ENCODE measurements around the gene CMBL. TPM values are rescaled to one million over a fixed set of nuclear protein-coding genes. Genes with fewer than 3 reads are reported as not detected.

CMBL gene
- polyA plus RNA-seq, 1 experiment, result 23.8 TPM

- H3K27me3 ChIP-seq (ENCODE audit: control insufficient read depth, insufficient read depth, low read length), result no peaks in the 10 kb centered on the region
- no peaks in the 10 kb centered on the region for H3K36me3 ChIP-seq (ENCODE audit: control insufficient read depth, insufficient read depth, low read length)
- DNase-seq (ENCODE audit: low read depth), result no peak
- peak overlapping the region; percentile 71 for H3K4me3 ChIP-seq (ENCODE audit: low read depth, low read length)
- ChIA-PET POLR2A (no interaction called here), CTCF (no interaction called here)
- TF ChIP-seq CTCF (IDR thresholded peaks at IDR 0.05; ENCODE audit: insufficient read depth, low read depth, low read length), result no peak
These were observed 1.6 kb downstream of the CMBL start for GRCh38 chr5:10306114-10306513.

GRCh38 chr5:10304932-10305331 lies 2.8 kb downstream of the CMBL start:
- ChIA-PET CTCF (interaction anchor here (1.0 to 2.4 kb wide), 3 partner anchors 10 to 21 kb away, joined by 3 to 13 read pairs (median 3); no protein-coding TSS in a partner anchor), POLR2A (no interaction called here)
- Histone ChIP-seq H3K36me3 (ENCODE audit: control insufficient read depth, insufficient read depth, low read length) (no peaks in the 10 kb centered on the region), H3K4me3 (ENCODE audit: low read depth, low read length) (no peak overlapping the region), H3K27me3 (ENCODE audit: control insufficient read depth, insufficient read depth, low read length) (no peaks in the 10 kb centered on the region)
- DNase-seq (ENCODE audit: low read depth), result no peak
- no peak for TF ChIP-seq CTCF (IDR thresholded peaks at IDR 0.05; ENCODE audit: insufficient read depth, low read depth, low read length)

- DNase-seq (ENCODE audit: low read depth), result no peak
- ChIA-PET POLR2A (interaction anchor here (0.7 kb wide), 1 partner anchor 26 kb away, joined by 7 read pairs; no protein-coding TSS in a partner anchor), CTCF (interaction anchor here (1.5 to 2.4 kb wide), 2 partner anchors 18 to 20 kb away, joined by 3 to 13 read pairs; no protein-coding TSS in a partner anchor)
- TF ChIP-seq CTCF (IDR thresholded peaks at IDR 0.05; ENCODE audit: insufficient read depth, low read depth, low read length), result no peak
- H3K27me3 ChIP-seq (ENCODE audit: control insufficient read depth, insufficient read depth, low read length), result no peaks in the 10 kb centered on the region
- H3K4me3 ChIP-seq (ENCODE audit: low read depth, low read length), result no peak overlapping the region
- no peaks in the 10 kb centered on the region; the same call in 1 of the 2 replicates for H3K36me3 ChIP-seq (ENCODE audit: control insufficient read depth, insufficient read depth, low read length)
These were observed 4.0 kb downstream of the CMBL start for GRCh38 chr5:10303699-10304170.

GRCh38 chr5:10303201-10303600 lies 4.5 kb downstream of the CMBL start:
- Histone ChIP-seq H3K27me3 (ENCODE audit: control insufficient read depth, insufficient read depth, low read length) (no peaks in the 10 kb centered on the region), H3K4me3 (ENCODE audit: low read depth, low read length) (no peak overlapping the region), H3K36me3 (ENCODE audit: control insufficient read depth, insufficient read depth, low read length) (no peaks in the 10 kb centered on the region; the same call in 1 of the 2 replicates)
- CTCF ChIA-PET, result interaction anchor here (2.4 kb wide), 1 partner anchor 19 kb away, joined by 13 read pairs; no protein-coding TSS in a partner anchor
- DNase-seq (ENCODE audit: low read depth), result no peak
- POLR2A ChIA-PET, result no interaction called here
- no peak for TF ChIP-seq CTCF (IDR thresholded peaks at IDR 0.05; ENCODE audit: insufficient read depth, low read depth, low read length)

GRCh38 chr5:10301842-10302610 lies 5.7 kb downstream of the CMBL start:
- no peaks in the 10 kb centered on the region for H3K27me3 ChIP-seq (ENCODE audit: control insufficient read depth, insufficient read depth, low read length)
- H3K36me3 ChIP-seq (ENCODE audit: control insufficient read depth, insufficient read depth, low read length), result no peaks in the 10 kb centered on the region; the same call in 1 of the 2 replicates
- CTCF ChIA-PET, result no interaction called here
- POLR2A ChIA-PET, result no interaction called here
- TF ChIP-seq CTCF (IDR thresholded peaks at IDR 0.05; ENCODE audit: insufficient read depth, low read depth, low read length), result no peak
- DNase-seq (ENCODE audit: low read depth), result no peak
- no peak overlapping the region for H3K4me3 ChIP-seq (ENCODE audit: low read depth, low read length)
